Esophagus muscularis mucosa (tissue), 4 donors: ENCODE data around the gene PRELID3B. TPM values are rescaled to one million over a fixed set of nuclear protein-coding genes. Genes with fewer than 3 reads are reported as not detected.

Experiments
- DNase-seq: peaks from one replicate; pipeline ENCODE4 v3.0.0-alpha.2; 2017; ENCODE audit errors: extremely low spot score
- H3K27ac ChIP-seq, 4 donors: fragments of 200-600 bp; sonication (generic); replicated peaks in 1 of 4; 1 replicate in 3 of 4; 2 replicates in 1 of 4; pipeline ENCODE4 v1.5.1; 2016 to 2019; ENCODE audit warnings: mild to moderate bottlenecking in 1 of 4
- H3K27me3 ChIP-seq, 4 donors: fragments of 200-600 bp; sonication (generic); one replicate each; pipeline versions ENCODE4 v1.5.1 to v1.6.0; 2016 to 2019
- H3K36me3 ChIP-seq, 4 donors: fragments of 200-600 bp; sonication (generic); one replicate each; pipeline ENCODE4 v1.5.1; 2016 to 2019
- H3K4me1 ChIP-seq, 4 donors: fragments of 200-600 bp; sonication (generic); one replicate each; pipeline ENCODE4 v1.5.1; 2016 to 2019
- H3K4me3 ChIP-seq, 4 donors: fragments of 200-600 bp; sonication (generic); 1 replicate in 2 of 4; 2 replicates in 2 of 4; pipeline ENCODE4 v1.5.1; 2016 to 2019; ENCODE audit warnings: mild to moderate bottlenecking in 4 of 4, moderate library complexity in 1 of 4
- H3K9me3 ChIP-seq, 4 donors: fragments of 200-600 bp; sonication (generic); 1 replicate in 3 of 4; 2 replicates in 1 of 4; pipeline ENCODE4 v1.5.1; 2016 to 2019
- CTCF ChIP-seq, 3 experiments: fragments of 200-600 bp in 2 of 3; fragments of 450-650 bp in 1 of 3; sonication (generic) in 2 of 3; IDR thresholded peaks; one replicate each; pipeline ENCODE4 v1.5.1; 2017 to 2019; ENCODE audit warnings: antibody characterized with exemption in 3 of 3, mild to moderate bottlenecking in 2 of 3, moderate library complexity in 1 of 3
- EP300 ChIP-seq: sonication (generic); formaldehyde crosslinking; IDR thresholded peaks from one replicate; pipeline ENCODE4 v1.6.1; 2017; ENCODE audit warnings: antibody characterized with exemption
- POLR2A ChIP-seq: fragments of 450-650 bp; IDR thresholded peaks from one replicate; pipeline ENCODE4 v1.6.1; 2017; ENCODE audit warnings: antibody characterized with exemption, moderate library complexity, mild to moderate bottlenecking, low read depth
- POLR2AphosphoS5 ChIP-seq, 2 donors: sonication (generic); formaldehyde crosslinking; IDR thresholded peaks; one replicate each; pipeline ENCODE4 v1.6.1; 2017; ENCODE audit warnings: antibody characterized with exemption in 2 of 2
- WGBS: methylation state at CpG from one replicate; pipeline ENCODE4 v1.1.5; 2018; 5-methylcytosine and 5-hydroxymethylcytosine counted together
- intact Hi-C: fragments of 100-400 bp; cut with DNase I; formaldehyde crosslinking; loops from one replicate; pipeline ENCODE4 v1.15.1; 2023
- total RNA-seq, 4 donors: library from RNA; depleted of rRNA; stranded (reverse); fragments of >200 nt; gene quantifications; one replicate each; pipeline versions ENCODE4 v1.1.0 to v1.2.1, GENCODE V29; 2016

Gene PRELID3B
- total RNA-seq, 4 donors from 2014 or later: 32.0 to 48.4 (median 36.6) TPM

DNA sequence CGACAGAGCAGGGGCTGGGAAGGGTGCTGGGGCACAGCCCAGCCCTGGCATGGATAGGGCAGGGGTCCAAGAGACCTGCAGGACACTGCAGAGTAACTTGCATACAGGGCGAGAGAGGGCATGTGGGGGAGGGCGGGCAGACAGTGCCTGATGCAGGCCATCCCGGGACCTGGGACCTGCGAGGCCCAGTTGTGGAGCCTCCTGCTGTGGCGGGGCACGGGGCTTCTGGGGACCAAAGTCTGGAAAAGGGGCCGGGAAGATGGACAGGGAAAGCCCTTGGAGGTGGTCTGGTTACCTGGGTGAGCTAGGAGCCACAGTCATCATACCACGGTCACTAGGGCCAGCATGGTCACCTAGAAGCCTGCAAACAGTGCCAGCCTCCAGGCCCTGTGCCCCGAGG lies 23.8 kb downstream of the PRELID3B start:
- 95% methylated on average over 10 of the region's 10 CpGs for WGBS
- intact Hi-C loops: no loop called here
- TF ChIP-seq POLR2AphosphoS5 (IDR thresholded peaks at IDR 0.05): no peak
- TF ChIP-seq CTCF (IDR thresholded peaks at IDR 0.05): no peak
- TF ChIP-seq EP300: no peak
- TF ChIP-seq POLR2A: no peak

GRCh38 chr20:59017493-59018231 lies 24.9 kb downstream of the PRELID3B start:
- 92% methylated on average over 9 of the region's 16 CpGs for WGBS
- Histone ChIP-seq H3K27me3 (no peaks in the 10 kb centered on the region), H3K4me1 (peaks cover 4 to 12% (median 11%) of the 10 kb centered on the region in 4 donors), H3K9me3 (no peaks in the 10 kb centered on the region), H3K4me3 (no peak overlapping the region), H3K27ac (no peak overlapping the region), H3K36me3 (peaks cover under 1 to 11% (median 4%) of the 10 kb centered on the region in 4 donors)
- TF ChIP-seq POLR2A: no peak
- no peak for TF ChIP-seq EP300
- TF ChIP-seq POLR2AphosphoS5 (IDR thresholded peaks at IDR 0.05): no peak
- TF ChIP-seq CTCF (IDR thresholded peaks at IDR 0.05): no peak
- DNase-seq: no peak
- intact Hi-C loops: no loop called here

More for the DNA sequence above, 23.8 kb downstream of the PRELID3B start:
- Histone ChIP-seq H3K27me3 (no peaks in the 10 kb centered on the region), H3K36me3 (peaks cover 5 to 20% (median 15%) of the 10 kb centered on the region in 4 donors), H3K4me3 (no peak overlapping the region), H3K27ac (no peak overlapping the region), H3K9me3 (no peaks in the 10 kb centered on the region), H3K4me1 (peaks cover 4 to 12% (median 11%) of the 10 kb centered on the region in 4 donors)
- no peak for DNase-seq

GRCh38 chr20:59016795-59017492 lies 25.6 kb downstream of the PRELID3B start:
- TF ChIP-seq POLR2AphosphoS5 (IDR thresholded peaks at IDR 0.05) (no peak), EP300 (no peak), POLR2A (no peak), CTCF (IDR thresholded peaks at IDR 0.05) (no peak)
- intact Hi-C loops: no loop called here

DNA sequence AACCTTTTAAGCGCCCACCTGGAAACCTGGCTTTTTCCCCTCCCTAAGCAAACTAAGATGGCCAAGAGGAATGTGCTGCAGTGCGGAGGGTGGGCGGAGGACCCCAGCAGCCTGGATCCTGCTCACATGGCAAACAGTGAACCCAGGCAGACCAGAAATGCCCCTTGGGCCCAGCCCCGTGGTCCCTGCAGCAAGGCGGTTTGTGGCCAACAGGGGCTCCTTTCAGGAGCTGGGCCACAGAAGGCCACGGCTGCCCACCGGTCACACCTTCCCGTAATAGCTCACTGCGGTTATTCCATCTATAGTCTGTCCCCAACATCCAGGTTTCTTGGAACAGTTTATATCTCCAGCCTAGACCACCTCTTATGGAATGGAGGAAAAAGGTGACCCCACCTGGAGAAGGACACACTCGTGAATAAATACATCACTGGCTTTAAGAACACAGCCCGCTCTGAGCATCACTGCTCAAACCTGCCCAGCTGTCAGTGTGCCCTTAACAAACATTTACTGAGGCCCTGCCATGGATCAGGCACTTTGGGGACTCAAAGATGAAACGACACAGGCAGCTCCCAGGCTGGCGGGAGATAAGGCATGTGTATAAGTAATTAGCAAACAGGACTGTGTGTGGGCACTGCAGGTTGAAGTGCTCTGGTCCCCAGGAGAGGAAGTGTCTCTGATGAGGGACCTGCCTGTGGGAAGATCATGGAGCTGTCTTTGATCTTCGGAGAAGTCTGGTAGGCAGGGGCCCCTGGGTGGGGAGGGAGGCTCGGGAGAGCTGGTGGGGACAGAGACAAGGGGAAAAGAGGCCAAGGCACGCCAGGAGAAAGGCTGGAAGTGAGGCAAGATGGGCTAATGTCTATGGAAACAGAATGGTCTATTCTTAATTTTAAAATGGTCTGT lies 26.5 kb downstream of the PRELID3B start:
- DNase-seq: no peak
- no peak for TF ChIP-seq POLR2AphosphoS5 (IDR thresholded peaks at IDR 0.05)
- TF ChIP-seq POLR2A: no peak
- TF ChIP-seq EP300: no peak
- TF ChIP-seq CTCF (IDR thresholded peaks at IDR 0.05): no peak
- Histone ChIP-seq H3K4me1 (peaks cover 4 to 20% (median 9%) of the 10 kb centered on the region in 4 donors), H3K4me3 (no peak overlapping the region), H3K27me3 (no peaks in the 10 kb centered on the region), H3K36me3 (peaks cover 0 to 3% (median 0%) of the 10 kb centered on the region in 4 donors), H3K27ac (no peak overlapping the region), H3K9me3 (no peaks in the 10 kb centered on the region)
- intact Hi-C loops: no loop called here
- WGBS: 80% methylated on average over 16 of the region's 16 CpGs

More at GRCh38 chr20:59016795-59017492, 25.6 kb downstream of the PRELID3B start:
- H3K4me3 ChIP-seq: no peak overlapping the region
- peaks cover 4 to 12% (median 11%) of the 10 kb centered on the region in 4 donors for H3K4me1 ChIP-seq
- H3K36me3 ChIP-seq: peaks cover 0 to 4% (median under 1%) of the 10 kb centered on the region in 4 donors
- no peak for DNase-seq
- H3K27ac ChIP-seq: no peak overlapping the region
- H3K9me3 ChIP-seq: no peaks in the 10 kb centered on the region
- WGBS: 57% methylated on average over 4 of the region's 4 CpGs
- no peaks in the 10 kb centered on the region for H3K27me3 ChIP-seq
